Mesothelial cell of epicardium (in vitro differentiated cells): ENCODE data around the gene MYL6B. TPM values are rescaled to one million over a fixed set of nuclear protein-coding genes. Genes with fewer than 3 reads are reported as not detected.
A peak's percentile ranks its signal among the peaks of the same experiment; 100 is the strongest.

Experiments
- DNase-seq, 2 experiments: peaks; one replicate each; pipeline ENCODE4 v3.0.0; 2021; ENCODE audit warnings: low spot score in 2 of 2; ENCODE audit not compliant: unreplicated experiment in 2 of 2
- H3K27ac Mint-ChIP-seq: 2 replicates; pipeline ENCODE4 v1.8.0; 2021; ENCODE audit warnings: mixed read lengths
- H3K27me3 Mint-ChIP-seq: 2 replicates; pipeline ENCODE4 v1.8.0; 2021; ENCODE audit warnings: low read depth, mixed read lengths
- H3K36me3 Mint-ChIP-seq: 2 replicates; pipeline ENCODE4 v1.8.0; 2021; ENCODE audit warnings: mixed read lengths
- H3K4me1 Mint-ChIP-seq: 2 replicates; pipeline ENCODE4 v1.8.0; 2021; ENCODE audit warnings: mixed read lengths
- H3K4me3 Mint-ChIP-seq: 2 replicates; pipeline ENCODE4 v1.8.0; 2021; ENCODE audit warnings: mild to moderate bottlenecking, moderate library complexity, mixed read lengths
- H3K9me3 Mint-ChIP-seq: 2 replicates; pipeline ENCODE4 v1.8.0; 2021; ENCODE audit warnings: mixed read lengths
- total RNA-seq: library from RNA; stranded (reverse); gene quantifications from 3 replicates; pipeline ENCODE4 v1.2.1, GENCODE V29; 2021
- TF ChIP-seq, protein P1 (sequence below): fragments of 200-600 bp; sonication (generic); IDR thresholded peaks from one replicate; pipeline ENCODE4 v1.5.0; 2021; ENCODE audit warnings: antibody characterized with exemption; ENCODE audit not compliant: unreplicated experiment

The MYL6B gene
- total RNA-seq, 1 donor from 2014 or later: 150 TPM

DNA sequence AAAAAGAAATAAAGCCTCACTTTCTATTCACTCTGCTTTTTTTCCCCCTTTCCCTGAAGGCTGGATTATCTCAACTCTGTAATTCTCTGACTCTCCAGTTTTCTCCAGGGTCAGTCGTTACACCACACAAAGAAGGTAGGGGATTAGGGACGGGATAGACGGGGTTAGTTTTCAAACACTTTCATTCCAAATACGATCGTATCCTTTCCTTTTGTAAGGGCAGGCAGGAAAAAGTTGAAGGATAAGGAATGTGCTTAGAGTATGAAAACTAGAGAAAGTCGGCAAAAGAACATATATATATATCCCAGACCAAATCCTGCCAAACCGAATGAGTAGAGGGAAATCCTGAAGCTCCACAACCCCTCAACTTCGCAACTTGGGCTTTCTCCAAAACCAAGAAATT lies 24.9 kb upstream of the MYL6B start:
- Mint-ChIP-seq H3K9me3 (no peaks in the 10 kb centered on the region), H3K4me1 (peaks cover 31% of the 10 kb centered on the region), H3K27ac (peak overlapping the region; percentile 97), H3K4me3 (peak overlapping the region; percentile 95), H3K36me3 (peaks cover 17% of the 10 kb centered on the region), H3K27me3 (no peaks in the 10 kb centered on the region)
- TF ChIP-seq, protein P1, sequence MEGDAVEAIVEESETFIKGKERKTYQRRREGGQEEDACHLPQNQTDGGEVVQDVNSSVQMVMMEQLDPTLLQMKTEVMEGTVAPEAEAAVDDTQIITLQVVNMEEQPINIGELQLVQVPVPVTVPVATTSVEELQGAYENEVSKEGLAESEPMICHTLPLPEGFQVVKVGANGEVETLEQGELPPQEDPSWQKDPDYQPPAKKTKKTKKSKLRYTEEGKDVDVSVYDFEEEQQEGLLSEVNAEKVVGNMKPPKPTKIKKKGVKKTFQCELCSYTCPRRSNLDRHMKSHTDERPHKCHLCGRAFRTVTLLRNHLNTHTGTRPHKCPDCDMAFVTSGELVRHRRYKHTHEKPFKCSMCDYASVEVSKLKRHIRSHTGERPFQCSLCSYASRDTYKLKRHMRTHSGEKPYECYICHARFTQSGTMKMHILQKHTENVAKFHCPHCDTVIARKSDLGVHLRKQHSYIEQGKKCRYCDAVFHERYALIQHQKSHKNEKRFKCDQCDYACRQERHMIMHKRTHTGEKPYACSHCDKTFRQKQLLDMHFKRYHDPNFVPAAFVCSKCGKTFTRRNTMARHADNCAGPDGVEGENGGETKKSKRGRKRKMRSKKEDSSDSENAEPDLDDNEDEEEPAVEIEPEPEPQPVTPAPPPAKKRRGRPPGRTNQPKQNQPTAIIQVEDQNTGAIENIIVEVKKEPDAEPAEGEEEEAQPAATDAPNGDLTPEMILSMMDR: no peak
- no peak for DNase-seq

DNA sequence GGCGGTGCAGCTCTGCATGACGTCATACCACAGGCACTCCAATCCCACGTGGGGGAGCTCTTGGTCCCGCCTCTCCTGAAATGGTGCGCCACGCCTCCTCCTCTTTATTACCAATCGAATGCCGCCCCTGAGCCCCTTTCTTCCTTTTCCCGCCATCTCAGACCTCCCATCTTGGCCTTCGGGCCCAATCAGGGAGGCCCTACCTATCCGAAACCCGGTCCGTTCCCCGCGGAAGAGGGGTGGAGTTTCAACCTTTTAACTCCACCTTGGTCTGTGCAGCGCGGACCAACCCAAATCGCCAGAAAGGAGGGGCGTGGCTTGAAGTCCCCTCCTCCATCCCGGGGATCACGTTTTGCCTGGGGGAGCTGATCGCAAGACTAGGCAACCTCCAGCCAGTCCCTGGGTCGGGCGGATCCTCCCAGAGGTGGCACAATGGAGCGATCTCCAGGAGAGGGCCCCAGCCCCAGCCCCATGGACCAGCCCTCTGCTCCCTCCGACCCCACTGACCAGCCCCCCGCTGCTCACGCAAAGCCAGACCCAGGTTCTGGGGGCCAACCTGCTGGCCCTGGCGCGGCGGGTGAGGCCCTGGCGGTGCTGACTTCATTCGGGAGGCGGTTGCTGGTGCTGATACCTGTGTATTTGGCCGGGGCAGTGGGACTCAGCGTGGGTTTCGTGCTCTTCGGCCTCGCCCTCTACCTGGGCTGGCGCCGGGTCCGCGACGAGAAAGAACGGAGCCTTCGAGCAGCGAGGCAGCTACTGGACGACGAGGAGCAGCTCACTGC lies 24.3 kb upstream of the MYL6B start, which contains the start of gene ESYT1:
Gene ESYT1 (plus strand): TSS at position 380 of the 782 bp plus-strand sequence. CDS start 53 bp downstream, at position 433.
- TF ChIP-seq, protein P1: no peak
- DNase-seq: peak; percentile 94
- H3K27ac Mint-ChIP-seq: peak within 1 kb of the TSS; percentile 97
- H3K9me3 Mint-ChIP-seq: no peaks in the 10 kb centered on the region
- H3K4me3 Mint-ChIP-seq: peak within 1 kb of the TSS; percentile 95
- H3K27me3 Mint-ChIP-seq: no peaks in the 10 kb centered on the region
- peaks cover 31% of the 10 kb centered on the region for H3K4me1 Mint-ChIP-seq
- H3K36me3 Mint-ChIP-seq: peaks cover 18% of the 10 kb centered on the region

DNA sequence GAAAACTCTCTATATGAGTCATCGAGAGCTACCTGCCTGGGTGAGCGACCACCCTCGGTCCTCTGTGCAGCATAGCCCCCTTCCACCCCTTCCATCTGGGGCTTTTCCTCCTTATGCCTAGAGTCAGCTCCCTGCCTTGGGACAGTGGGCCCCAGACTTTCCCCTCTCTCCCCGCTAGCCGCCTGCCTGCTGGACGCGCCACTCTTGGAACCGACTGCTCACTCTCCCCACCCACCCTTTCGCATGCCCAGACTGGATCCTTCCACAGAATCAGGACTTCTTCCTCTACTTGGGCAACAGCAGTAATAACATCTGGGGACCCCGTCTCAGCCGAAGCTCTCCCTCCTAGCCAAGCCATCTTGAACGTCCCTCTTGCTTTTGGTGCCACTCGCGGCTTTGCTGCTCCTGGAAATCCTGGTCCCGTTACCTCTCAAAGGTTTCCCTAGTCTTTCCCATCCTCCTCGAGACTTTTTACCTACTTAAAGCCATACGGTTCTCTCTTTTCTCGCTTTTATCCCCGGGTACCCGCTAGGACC lies 23.6 kb upstream of the MYL6B start:
- H3K36me3 Mint-ChIP-seq: peaks cover 24% of the 10 kb centered on the region
- peak overlapping the region; percentile 97 for H3K27ac Mint-ChIP-seq
- TF ChIP-seq, protein P1: no peak
- peak overlapping the region; percentile 95 for H3K4me3 Mint-ChIP-seq
- no peaks in the 10 kb centered on the region for H3K27me3 Mint-ChIP-seq
- DNase-seq: no peak
- H3K9me3 Mint-ChIP-seq: no peaks in the 10 kb centered on the region
- peaks cover 31% of the 10 kb centered on the region for H3K4me1 Mint-ChIP-seq

DNA sequence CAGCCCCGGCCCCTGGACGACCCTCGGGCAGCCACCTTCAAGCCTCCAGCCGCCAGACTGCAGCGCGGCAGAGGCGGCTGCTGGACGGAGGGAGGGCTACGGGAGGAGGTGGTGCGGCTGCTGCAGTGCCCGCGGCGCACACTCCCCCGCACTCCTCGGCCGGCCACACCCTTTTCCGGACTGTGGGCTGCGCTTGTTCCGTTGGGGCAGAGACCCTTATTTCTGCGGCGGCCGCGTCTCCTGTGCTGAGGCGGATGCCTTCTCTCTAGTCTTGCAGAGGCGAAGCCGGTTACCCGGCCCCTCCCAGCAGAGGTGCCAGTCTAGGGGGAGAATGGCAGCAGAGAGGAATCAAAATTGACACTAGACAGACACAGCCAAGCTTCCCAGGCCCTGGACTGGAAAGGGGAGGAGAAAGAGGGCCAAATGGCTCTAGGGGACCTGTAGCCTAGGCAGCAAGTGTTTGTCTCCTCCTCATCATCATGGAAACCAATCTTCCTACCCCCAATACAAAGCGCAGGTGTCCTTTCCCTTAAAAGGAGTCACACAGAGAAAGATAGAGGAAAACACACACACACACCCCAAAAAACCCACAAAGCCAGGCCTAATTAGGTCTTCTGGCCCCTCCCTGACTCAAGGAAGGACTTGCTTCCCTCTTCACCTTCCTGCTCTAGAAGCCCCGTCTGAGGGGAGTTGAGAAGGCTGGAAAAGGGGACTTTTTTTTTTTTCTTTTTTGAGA lies 23.0 kb upstream of the MYL6B start:
- Mint-ChIP-seq H3K27me3 (no peaks in the 10 kb centered on the region), H3K9me3 (no peaks in the 10 kb centered on the region), H3K36me3 (peaks cover 29% of the 10 kb centered on the region), H3K4me1 (peaks cover 31% of the 10 kb centered on the region), H3K27ac (peak overlapping the region; percentile 97), H3K4me3 (peak overlapping the region; percentile 95)
- DNase-seq: peak in 1 of 2 experiments; percentile 66
- TF ChIP-seq, protein P1: no peak

DNA sequence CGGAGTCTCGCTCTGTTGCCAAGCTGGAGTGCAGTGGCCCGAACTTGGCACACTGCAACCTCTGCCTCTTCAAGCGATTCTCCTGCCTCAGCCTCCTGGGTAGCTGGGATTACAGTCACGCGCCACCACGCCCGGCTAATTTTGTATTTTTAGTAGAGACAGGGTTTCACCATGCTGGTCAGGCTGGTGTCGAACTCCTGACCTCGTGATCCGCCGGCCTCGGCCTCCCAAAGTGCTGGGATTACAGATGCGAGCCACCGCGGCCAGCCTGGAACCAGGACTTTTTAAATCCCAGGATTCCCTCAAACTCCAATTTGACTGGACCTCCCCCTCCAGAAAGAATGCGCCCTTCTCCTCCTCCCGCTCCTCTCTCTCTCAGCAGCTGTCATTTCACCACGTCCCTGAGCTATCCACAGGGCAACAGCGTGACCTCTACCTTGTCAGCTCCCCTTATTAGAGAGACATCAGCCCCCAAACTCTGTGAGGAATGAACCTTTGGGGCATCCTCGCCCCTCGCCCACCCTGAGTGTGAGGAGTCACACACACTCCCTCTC lies 22.4 kb upstream of the MYL6B start:
- no peak overlapping the region for H3K27ac Mint-ChIP-seq
- H3K4me3 Mint-ChIP-seq: peak overlapping the region; percentile 95
- no peaks in the 10 kb centered on the region for H3K9me3 Mint-ChIP-seq

More for the DNA sequence above, 22.4 kb upstream of the MYL6B start:
- H3K27me3 Mint-ChIP-seq: no peaks in the 10 kb centered on the region
- TF ChIP-seq, protein P1: no peak
- H3K36me3 Mint-ChIP-seq: peaks cover 29% of the 10 kb centered on the region
- no peak for DNase-seq
- peaks cover 31% of the 10 kb centered on the region for H3K4me1 Mint-ChIP-seq
